Dendritic cell treated with granulocyte-macrophage colony-stimulating factor and Interleukin-4, amounts not matched to agents 40 ng/mL and 50 ng/mL, for 4 days (primary cell): ENCODE results near the gene ZNF578.
A peak's percentile ranks its signal among the peaks of the same experiment; 100 is the strongest.
"Not testable (repeated sequence)": the region's sequence is repeated elsewhere in the genome, so short reads cannot be mapped to it uniquely, and the experiment has no call there.

ENCODE experiments used
- H3K27ac Mint-ChIP-seq: one replicate; pipeline ENCODE4 v1.8.0; 2022; ENCODE audit warnings: mild to moderate bottlenecking, mixed read lengths
- H3K27me3 Mint-ChIP-seq: one replicate; pipeline ENCODE4 v1.8.0; 2022; ENCODE audit warnings: mild to moderate bottlenecking, mixed read lengths
- H3K36me3 Mint-ChIP-seq: one replicate; pipeline ENCODE4 v1.8.0; 2022; ENCODE audit warnings: low read depth, mixed read lengths
- H3K4me1 Mint-ChIP-seq: one replicate; pipeline ENCODE4 v1.8.0; 2022; ENCODE audit warnings: low read depth, mixed read lengths
- H3K4me3 Mint-ChIP-seq: one replicate; pipeline ENCODE4 v1.8.0; 2022; ENCODE audit warnings: mild to moderate bottlenecking, moderate library complexity, mixed read lengths
- H3K9me3 Mint-ChIP-seq: one replicate; pipeline ENCODE4 v1.8.0; 2022; ENCODE audit warnings: mixed read lengths
- intact Hi-C: fragments of 100-400 bp; cut with micrococcal nuclease; formaldehyde crosslinking; loops from one replicate; pipeline ENCODE4 v1.15.0; 2022

The ZNF578 gene

DNA sequence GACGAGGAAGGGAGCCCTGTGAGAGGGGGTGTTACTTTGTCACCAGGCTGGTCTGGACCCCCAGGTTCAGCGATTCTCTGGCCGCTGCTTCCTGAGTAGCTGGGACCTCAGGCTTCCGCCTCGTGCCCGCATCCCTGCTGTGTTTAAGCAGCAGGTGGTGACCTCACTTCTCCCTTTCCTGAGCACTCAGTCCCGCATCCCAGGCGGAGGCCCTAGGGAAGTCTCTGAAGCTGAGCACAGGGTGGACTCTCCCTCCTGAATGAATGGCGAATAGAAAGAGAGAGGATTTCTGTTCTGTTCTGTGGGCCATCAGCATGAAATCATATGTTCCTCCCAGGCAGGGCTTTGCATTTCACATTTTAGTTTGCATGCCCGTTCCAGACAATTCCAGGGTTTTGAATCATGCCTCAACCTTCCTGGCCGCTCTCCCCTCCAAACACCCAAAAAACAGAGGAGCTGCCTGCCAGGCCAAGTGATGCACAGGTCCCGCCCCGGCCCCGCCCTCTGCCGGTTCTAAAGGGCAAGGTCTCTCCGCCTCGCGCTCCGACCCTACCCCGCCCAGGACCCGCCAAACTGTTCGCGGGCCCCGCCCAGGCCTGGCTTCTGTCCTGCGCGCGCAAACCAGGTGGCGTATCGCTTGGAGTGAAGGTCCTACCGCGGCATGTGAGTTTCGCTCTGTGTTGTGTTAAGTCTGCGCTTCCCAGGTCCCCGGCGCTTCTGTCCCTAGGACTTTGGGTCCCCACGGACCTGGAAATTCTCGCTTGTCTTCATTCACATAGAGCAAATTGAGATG, 39.0 kb downstream of the ZNF578 start:
- Mint-ChIP-seq H3K27me3 (no peaks in the 10 kb centered on the region), H3K36me3 (no peaks in the 10 kb centered on the region), H3K27ac (no peak overlapping the region), H3K9me3 (peaks cover 60% of the 10 kb centered on the region), H3K4me3 (no peak overlapping the region), H3K4me1 (no peaks in the 10 kb centered on the region)
- intact Hi-C loops, result no loop called here

DNA sequence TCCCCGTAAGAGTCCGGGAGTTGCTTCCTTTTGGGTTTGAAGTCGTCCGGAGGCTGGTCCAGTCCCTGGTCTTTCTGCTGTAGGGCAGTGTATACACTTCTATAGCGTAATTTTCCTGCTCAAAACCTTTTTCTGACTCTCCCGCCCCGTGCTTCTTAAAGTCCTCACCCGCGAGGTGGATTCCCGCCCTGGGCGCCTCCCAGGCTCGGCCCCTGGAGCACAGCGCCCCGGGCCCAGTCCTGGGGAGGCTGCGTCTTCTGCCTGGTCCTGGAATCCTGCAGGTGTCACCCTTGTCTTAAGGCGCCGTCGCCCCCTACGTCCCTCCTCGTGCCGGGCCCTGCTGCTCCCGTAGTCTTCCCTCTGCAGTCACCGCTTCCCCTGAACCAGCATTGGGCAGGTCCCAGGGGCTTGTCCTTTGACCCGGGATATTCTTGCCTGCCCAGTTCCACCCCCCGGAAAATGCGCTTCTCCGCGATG, 39.7 kb downstream of the ZNF578 start:
- Mint-ChIP-seq H3K36me3 (no peaks in the 10 kb centered on the region), H3K4me3 (no peak overlapping the region), H3K27ac (no peak overlapping the region), H3K27me3 (no peaks in the 10 kb centered on the region), H3K4me1 (no peaks in the 10 kb centered on the region), H3K9me3 (peaks cover 66% of the 10 kb centered on the region)
- intact Hi-C loops, result no loop called here

- H3K27me3 Mint-ChIP-seq, result no peaks in the 10 kb centered on the region
- intact Hi-C loops, result no loop called here
- H3K4me3 Mint-ChIP-seq, result no peak overlapping the region
- H3K36me3 Mint-ChIP-seq, result no peaks in the 10 kb centered on the region
- no peaks in the 10 kb centered on the region for H3K4me1 Mint-ChIP-seq
- H3K27ac Mint-ChIP-seq, result no peak overlapping the region
- H3K9me3 Mint-ChIP-seq, result peaks cover 68% of the 10 kb centered on the region
Observed at GRCh38 chr19:52494518-52494917, 41.2 kb downstream of the ZNF578 start.

DNA sequence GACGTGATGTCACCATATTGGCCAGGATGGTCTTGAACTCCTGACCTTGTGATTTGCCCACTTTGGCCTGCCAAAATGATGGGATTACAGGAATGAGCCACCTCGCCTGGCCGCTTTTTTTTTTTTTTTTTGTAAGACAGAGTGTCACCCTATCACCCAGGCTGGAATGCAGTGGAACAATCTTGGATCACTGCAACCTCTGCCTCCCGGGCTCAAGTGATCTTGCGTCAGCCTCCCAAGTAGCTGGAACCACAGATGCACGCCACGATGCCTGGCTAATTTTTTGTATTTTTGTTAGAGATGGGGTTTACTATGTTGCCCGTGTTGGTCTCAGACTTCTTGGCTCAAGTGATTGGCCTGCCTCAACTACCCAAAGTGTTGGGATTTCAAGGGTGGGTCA, 45.2 kb downstream of the ZNF578 start:
- Mint-ChIP-seq H3K9me3 (peaks cover 82% of the 10 kb centered on the region), H3K4me1 (no peaks in the 10 kb centered on the region), H3K27ac (no peak overlapping the region), H3K27me3 (no peaks in the 10 kb centered on the region), H3K4me3 (no peak overlapping the region), H3K36me3 (no peaks in the 10 kb centered on the region)
- intact Hi-C loops, result no loop called here

DNA sequence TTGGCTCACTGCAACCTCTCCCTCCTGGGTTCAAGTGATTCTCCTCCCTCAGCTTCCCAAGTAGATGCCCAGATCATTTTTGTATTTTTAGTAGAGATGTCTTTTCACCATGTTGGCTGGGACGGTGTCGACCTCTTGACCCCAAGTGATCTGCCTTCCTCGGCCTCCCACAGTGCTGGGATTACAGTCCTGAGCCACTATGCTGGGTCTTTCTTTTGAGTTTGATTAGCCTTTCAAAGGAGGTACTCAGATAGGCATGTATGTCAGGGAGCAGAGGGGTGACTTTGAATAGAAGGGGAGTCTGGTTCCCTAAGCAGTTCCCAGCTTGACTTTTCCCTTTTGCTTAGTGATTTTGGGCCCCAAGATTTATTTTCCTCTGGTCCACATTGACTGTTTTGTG, 47.1 kb downstream of the ZNF578 start:
- H3K27ac Mint-ChIP-seq, H3K27me3 Mint-ChIP-seq, H3K36me3 Mint-ChIP-seq, H3K4me1 Mint-ChIP-seq, H3K4me3 Mint-ChIP-seq, intact Hi-C loops: not testable (repeated sequence)
- peaks cover 84% of the 10 kb centered on the region for H3K9me3 Mint-ChIP-seq

GRCh38 chr19:52500991-52501390, 47.6 kb downstream of the ZNF578 start:
- H3K27me3 Mint-ChIP-seq, intact Hi-C loops, H3K4me3 Mint-ChIP-seq, H3K27ac Mint-ChIP-seq, H3K36me3 Mint-ChIP-seq, H3K4me1 Mint-ChIP-seq: not testable (repeated sequence)
- peaks cover 84% of the 10 kb centered on the region for H3K9me3 Mint-ChIP-seq

- no peak overlapping the region for H3K4me3 Mint-ChIP-seq
- H3K4me1 Mint-ChIP-seq, result no peaks in the 10 kb centered on the region
- no peaks in the 10 kb centered on the region for H3K36me3 Mint-ChIP-seq
- H3K27ac Mint-ChIP-seq, result no peak overlapping the region
- H3K9me3 Mint-ChIP-seq, result peaks cover 89% of the 10 kb centered on the region
- no peaks in the 10 kb centered on the region for H3K27me3 Mint-ChIP-seq
- intact Hi-C loops, result no loop called here
Observed at GRCh38 chr19:52507266-52507665, 53.9 kb downstream of the ZNF578 start.

GRCh38 chr19:52516191-52516590, 62.8 kb downstream of the ZNF578 start:
- no peak overlapping the region for H3K4me3 Mint-ChIP-seq
- no peaks in the 10 kb centered on the region for H3K4me1 Mint-ChIP-seq
- intact Hi-C loops, result no loop called here
- H3K27ac Mint-ChIP-seq, result no peak overlapping the region
- H3K36me3 Mint-ChIP-seq, result no peaks in the 10 kb centered on the region
- H3K27me3 Mint-ChIP-seq, result no peaks in the 10 kb centered on the region
- H3K9me3 Mint-ChIP-seq, result peaks cover 92% of the 10 kb centered on the region

DNA sequence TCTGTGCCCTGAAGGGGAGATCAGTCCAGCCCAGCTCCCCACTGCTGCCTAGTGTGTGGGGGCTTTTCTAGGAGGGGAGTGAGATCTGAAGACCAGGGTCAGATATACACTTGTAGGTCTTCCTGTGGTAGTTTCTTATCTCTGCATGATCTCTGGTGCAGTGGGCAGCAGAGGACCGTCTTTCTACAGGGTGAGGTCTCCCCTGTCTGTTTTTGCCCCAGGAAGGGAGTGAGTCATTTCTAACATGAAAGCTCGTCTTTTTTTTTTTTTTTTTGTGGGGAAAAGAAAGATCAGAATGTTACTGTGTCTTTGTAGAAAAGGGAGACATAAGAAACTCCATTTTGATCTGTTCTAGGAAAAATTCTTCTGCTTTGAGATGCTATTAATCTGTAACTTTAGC, 65.3 kb downstream of the ZNF578 start:
- Mint-ChIP-seq H3K4me1 (no peaks in the 10 kb centered on the region), H3K27ac (no peak overlapping the region), H3K4me3 (no peak overlapping the region), H3K27me3 (no peaks in the 10 kb centered on the region), H3K9me3 (peaks cover 96% of the 10 kb centered on the region), H3K36me3 (no peaks in the 10 kb centered on the region)
- intact Hi-C loops, result no loop called here

- H3K4me1 Mint-ChIP-seq, H3K27ac Mint-ChIP-seq, H3K4me3 Mint-ChIP-seq, H3K27me3 Mint-ChIP-seq, intact Hi-C loops, H3K36me3 Mint-ChIP-seq: not testable (repeated sequence)
- peaks cover 90% of the 10 kb centered on the region for H3K9me3 Mint-ChIP-seq
Observed at GRCh38 chr19:52519175-52519574, 65.8 kb downstream of the ZNF578 start.

DNA sequence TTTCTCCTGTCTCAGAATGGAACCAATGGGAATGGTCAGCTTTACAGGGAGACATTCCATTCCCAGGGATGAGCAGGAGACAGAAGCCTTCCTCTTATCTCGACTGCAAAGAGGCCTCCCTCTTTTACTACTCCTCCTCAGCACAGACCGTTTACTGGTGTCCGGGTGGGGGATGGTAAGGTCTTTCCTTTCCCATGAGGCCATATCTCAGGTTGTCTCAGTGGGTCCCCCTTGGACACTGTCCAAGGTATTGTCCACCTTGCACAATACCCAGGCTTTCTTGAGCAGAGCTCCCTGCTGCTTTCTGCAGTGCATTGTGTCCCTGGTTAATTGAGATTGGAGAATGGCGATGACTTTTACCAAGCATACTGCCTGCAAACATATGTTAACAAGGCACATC, 66.7 kb downstream of the ZNF578 start:
- no peak overlapping the region for H3K4me3 Mint-ChIP-seq
- no peaks in the 10 kb centered on the region for H3K27me3 Mint-ChIP-seq
- H3K4me1 Mint-ChIP-seq, result no peaks in the 10 kb centered on the region
- H3K27ac Mint-ChIP-seq, result no peak overlapping the region
- H3K9me3 Mint-ChIP-seq, result peaks cover 86% of the 10 kb centered on the region
- intact Hi-C loops, result no loop called here
- no peaks in the 10 kb centered on the region for H3K36me3 Mint-ChIP-seq

DNA sequence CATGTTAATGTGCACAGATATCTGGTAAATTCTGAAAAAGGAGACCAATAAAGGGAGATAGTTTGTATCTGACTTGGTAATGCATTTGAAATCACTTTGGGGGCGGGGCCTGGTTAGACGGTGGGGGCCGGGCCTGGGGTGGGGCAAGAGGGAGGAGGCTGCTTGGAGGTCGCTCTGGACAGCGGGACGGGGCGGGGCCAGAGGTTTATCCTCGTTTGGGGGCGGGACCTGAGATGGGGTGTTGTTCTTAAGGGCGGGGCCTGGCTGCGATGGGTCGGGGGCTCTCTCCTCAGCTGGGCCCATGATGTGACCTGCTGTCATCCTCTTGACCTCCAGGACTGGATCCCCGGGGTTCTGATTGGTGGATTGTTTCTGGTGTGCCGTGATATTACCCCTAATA, 69.2 kb downstream of the ZNF578 start:
- Mint-ChIP-seq H3K27ac (no peak overlapping the region), H3K36me3 (peaks cover 3% of the 10 kb centered on the region), H3K4me1 (peaks cover 6% of the 10 kb centered on the region), H3K9me3 (peaks cover 65% of the 10 kb centered on the region), H3K27me3 (no peaks in the 10 kb centered on the region), H3K4me3 (no peak overlapping the region)
- intact Hi-C loops, result no loop called here

- Mint-ChIP-seq H3K4me1 (peaks cover 18% of the 10 kb centered on the region), H3K9me3 (peaks cover 61% of the 10 kb centered on the region), H3K27ac (no peak overlapping the region), H3K4me3 (no peak overlapping the region), H3K36me3 (peaks cover 18% of the 10 kb centered on the region), H3K27me3 (no peaks in the 10 kb centered on the region)
- intact Hi-C loops, result no loop called here
Observed at GRCh38 chr19:52524086-52524485, 70.7 kb downstream of the ZNF578 start.

GRCh38 chr19:52527134-52527955, 74.0 kb downstream of the ZNF578 start, which contains the start of gene ZNF808:
ZNF808 (plus strand) TSS chr19:52527668; CDS start chr19:52543285, 15,617 bp downstream.
- intact Hi-C loops, result loop anchor here (1.0 to 5.0 kb wide), 5 partner anchors 8 to 258 kb away; partner anchors contain the start of genes ZNF701 and ZNF766
- Mint-ChIP-seq H3K4me1 (peaks cover 33% of the 10 kb centered on the region), H3K9me3 (peaks cover 30% of the 10 kb centered on the region), H3K4me3 (peak within 1 kb of the TSS; percentile 100), H3K27ac (peak within 1 kb of the TSS; percentile 99), H3K27me3 (no peaks in the 10 kb centered on the region), H3K36me3 (peaks cover 42% of the 10 kb centered on the region)
